ENCODE measurements around the gene EHMT1. TPM values are rescaled to one million over a fixed set of nuclear protein-coding genes. Genes with fewer than 3 reads are reported as not detected.
A peak's percentile ranks its signal among the peaks of the same experiment; 100 is the strongest.

Gene EHMT1
- total RNA-seq, 1 donor from 2014 or later = 59.9 TPM

DNA sequence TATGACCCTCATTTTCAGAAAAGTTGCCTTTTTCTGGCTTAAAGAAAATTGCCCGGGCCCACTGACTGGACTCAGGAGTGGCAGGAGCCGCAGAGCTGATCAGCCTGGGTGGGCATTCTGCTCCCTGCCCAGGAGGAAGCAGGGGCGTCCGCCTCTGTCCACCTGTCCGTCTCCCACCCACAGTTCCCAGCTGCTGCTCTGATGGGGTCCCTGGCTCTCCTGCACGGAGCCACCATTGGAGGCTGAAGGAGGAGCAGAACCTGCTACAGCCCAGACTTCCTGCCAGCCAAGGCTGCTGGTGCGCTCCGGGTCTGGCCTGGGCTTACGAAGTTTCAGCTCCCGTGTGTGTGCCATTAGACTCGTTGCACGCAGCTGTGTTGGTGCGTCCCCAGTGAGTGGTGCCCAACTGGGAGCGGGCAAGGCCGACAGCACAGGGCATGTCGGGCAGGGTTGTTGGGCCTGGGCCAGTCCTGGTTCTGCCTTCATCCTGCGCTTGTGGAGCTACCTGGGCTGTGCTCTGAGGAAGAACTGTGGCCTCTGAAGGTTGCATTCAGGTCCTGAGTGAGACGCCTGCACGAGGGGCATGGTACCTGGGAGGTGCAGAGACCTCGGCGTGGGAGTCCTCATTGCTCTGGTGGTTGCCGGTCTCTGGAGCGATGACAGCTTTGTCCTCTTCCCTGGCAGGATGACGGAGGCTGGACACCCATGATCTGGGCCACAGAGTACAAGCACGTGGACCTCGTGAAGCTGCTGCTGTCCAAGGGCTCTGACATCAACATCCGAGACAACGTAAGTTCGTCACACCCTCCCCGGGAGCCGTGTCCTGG, 181.6 kb downstream of the EHMT1 start:
- Histone ChIP-seq H3K4me3 (ENCODE audit: low read depth, low read length) (no peak overlapping the region), H3K27me3 (ENCODE audit: control insufficient read depth, insufficient read depth, low read length) (no peaks in the 10 kb centered on the region), H3K36me3 (ENCODE audit: control insufficient read depth, insufficient read depth, low read length) (peaks cover 4% of the 10 kb centered on the region)
- DNase-seq (ENCODE audit: low read depth) = no peak
- TF ChIP-seq, protein P1, sequence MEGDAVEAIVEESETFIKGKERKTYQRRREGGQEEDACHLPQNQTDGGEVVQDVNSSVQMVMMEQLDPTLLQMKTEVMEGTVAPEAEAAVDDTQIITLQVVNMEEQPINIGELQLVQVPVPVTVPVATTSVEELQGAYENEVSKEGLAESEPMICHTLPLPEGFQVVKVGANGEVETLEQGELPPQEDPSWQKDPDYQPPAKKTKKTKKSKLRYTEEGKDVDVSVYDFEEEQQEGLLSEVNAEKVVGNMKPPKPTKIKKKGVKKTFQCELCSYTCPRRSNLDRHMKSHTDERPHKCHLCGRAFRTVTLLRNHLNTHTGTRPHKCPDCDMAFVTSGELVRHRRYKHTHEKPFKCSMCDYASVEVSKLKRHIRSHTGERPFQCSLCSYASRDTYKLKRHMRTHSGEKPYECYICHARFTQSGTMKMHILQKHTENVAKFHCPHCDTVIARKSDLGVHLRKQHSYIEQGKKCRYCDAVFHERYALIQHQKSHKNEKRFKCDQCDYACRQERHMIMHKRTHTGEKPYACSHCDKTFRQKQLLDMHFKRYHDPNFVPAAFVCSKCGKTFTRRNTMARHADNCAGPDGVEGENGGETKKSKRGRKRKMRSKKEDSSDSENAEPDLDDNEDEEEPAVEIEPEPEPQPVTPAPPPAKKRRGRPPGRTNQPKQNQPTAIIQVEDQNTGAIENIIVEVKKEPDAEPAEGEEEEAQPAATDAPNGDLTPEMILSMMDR (IDR thresholded peaks at IDR 0.05; ENCODE audit: insufficient read depth, low read length, poor library complexity, severe bottlenecking) = no peak

DNA sequence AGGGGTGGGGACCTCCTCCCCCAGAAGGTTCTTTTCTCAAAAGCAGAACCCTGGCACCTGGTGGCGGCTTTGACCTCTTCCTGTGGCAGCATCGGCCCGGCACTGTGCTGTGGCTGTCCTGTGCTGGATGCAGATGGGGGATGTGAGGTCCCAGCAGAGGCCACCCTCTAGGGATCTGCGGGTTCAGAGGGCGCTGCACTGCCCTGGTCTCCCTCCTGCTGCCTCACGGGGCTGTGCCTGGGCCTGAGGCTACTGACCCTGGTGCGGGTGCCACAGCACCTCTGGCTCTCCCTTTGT, 182.2 kb downstream of the EHMT1 start:
- DNase-seq (ENCODE audit: low read depth) = no peak
- TF ChIP-seq, protein P1 (IDR thresholded peaks at IDR 0.05; ENCODE audit: insufficient read depth, low read length, poor library complexity, severe bottlenecking) = no peak
- H3K27me3 ChIP-seq (ENCODE audit: control insufficient read depth, insufficient read depth, low read length) = no peaks in the 10 kb centered on the region
- H3K36me3 ChIP-seq (ENCODE audit: control insufficient read depth, insufficient read depth, low read length) = peaks cover 4% of the 10 kb centered on the region
- no peak overlapping the region for H3K4me3 ChIP-seq (ENCODE audit: low read depth, low read length)

DNA sequence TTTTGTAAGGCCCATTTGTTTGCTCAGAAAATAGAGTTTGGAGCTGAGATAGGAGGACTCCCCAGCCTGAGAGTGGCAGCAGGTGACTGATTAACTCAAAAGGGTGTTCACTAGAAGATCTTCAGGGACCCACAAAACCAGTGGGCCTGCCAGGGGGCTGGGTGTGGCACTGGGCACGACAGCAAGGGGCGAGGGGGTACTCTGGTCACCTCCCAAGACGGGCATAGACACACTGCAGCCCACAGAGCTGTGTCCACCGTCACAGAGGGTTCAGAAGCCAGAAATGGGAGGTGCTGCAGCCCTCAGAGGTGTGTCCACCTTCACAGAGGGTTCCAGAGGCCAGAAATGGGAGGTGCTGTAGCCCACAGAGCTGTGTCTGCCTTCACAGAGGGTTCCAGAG, 183.2 kb downstream of the EHMT1 start:
- TF ChIP-seq, protein P1 (IDR thresholded peaks at IDR 0.05; ENCODE audit: insufficient read depth, low read length, poor library complexity, severe bottlenecking) = no peak
- Histone ChIP-seq H3K27me3 (ENCODE audit: control insufficient read depth, insufficient read depth, low read length) (no peaks in the 10 kb centered on the region), H3K36me3 (ENCODE audit: control insufficient read depth, insufficient read depth, low read length) (peaks cover 4% of the 10 kb centered on the region), H3K4me3 (ENCODE audit: low read depth, low read length) (no peak overlapping the region)
- DNase-seq (ENCODE audit: low read depth) = no peak

DNA sequence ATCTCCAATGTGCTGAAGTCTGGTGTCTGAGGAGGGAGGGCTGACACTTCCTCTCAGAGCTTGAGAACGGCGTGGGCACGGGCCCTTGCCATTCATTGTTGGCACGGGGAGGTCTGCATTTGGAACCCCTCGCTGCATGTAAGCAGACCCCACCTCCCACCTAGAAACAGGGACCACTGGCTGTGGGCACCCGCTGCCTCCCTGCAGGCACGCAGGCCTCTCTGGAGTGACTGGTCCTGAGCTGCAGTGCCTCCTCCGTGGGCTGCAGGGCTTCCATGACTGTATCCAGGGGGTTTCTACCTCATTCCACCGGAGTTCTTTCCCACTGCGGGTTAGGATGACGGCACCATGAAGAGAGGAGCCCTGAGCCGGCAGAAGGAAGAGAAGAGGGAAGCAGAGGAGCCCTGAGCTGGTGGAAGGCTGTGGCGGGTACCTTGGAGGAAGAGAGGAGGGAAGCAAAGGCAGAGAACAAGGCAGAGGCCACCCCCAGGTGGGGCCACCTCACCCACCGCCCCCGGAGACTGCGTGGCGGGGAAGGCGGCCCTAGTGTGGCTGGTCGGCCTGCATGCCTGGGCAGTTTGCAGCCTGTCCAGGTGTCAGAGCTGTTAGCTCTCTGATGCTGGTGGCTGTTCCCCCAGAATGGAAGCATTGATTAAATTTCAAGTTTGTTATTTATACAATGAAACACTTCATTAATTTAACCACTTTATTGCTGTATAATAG, 183.9 kb downstream of the EHMT1 start:
- peaks cover 4% of the 10 kb centered on the region for H3K36me3 ChIP-seq (ENCODE audit: control insufficient read depth, insufficient read depth, low read length)
- TF ChIP-seq, protein P1 (IDR thresholded peaks at IDR 0.05; ENCODE audit: insufficient read depth, low read length, poor library complexity, severe bottlenecking) = no peak
- no peak overlapping the region for H3K4me3 ChIP-seq (ENCODE audit: low read depth, low read length)
- H3K27me3 ChIP-seq (ENCODE audit: control insufficient read depth, insufficient read depth, low read length) = no peaks in the 10 kb centered on the region
- no peak for DNase-seq (ENCODE audit: low read depth)

DNA sequence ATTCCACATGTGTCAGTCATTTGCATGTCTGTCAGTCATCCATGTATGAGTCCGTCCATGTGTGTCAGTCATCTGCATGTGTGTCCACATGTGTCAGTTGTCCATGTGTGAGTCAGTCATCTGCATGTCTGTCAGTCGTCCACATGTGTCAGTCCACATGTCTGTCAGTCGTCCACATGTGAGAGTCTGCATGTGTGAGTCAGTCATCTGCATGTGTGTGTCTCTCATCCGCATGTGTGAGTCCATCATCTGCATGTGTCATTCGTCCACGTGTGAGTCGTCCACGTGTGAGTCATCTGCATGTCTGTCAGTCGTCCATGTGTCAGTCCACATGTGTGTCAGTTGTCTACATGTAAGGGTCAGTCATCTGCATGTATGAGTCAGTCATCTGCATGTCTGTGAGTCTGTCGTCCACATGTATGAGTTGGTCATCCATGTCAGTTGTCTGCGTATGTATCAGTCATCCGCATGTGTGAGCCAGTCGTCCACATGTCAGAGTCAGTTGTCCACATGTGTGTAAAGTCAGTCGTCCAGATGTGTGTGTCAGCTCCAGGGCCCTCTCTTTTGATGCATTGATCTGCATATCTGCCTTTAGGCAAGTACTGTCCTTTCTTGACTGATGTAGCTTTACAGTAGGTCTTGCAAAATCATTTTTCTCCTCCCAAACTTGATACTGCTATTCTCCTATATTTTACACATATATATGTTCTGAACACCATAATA, 186.3 kb downstream of the EHMT1 start:
- H3K4me3 ChIP-seq (ENCODE audit: low read depth, low read length) = no peak overlapping the region
- no peaks in the 10 kb centered on the region for H3K27me3 ChIP-seq (ENCODE audit: control insufficient read depth, insufficient read depth, low read length)
- peak; percentile 1 for DNase-seq (ENCODE audit: low read depth)
- TF ChIP-seq, protein P1 (IDR thresholded peaks at IDR 0.05; ENCODE audit: insufficient read depth, low read length, poor library complexity, severe bottlenecking) = no peak
- H3K36me3 ChIP-seq (ENCODE audit: control insufficient read depth, insufficient read depth, low read length) = peaks cover 4% of the 10 kb centered on the region

Measured in kidney epithelial cell (primary cell).